Liver (tissue), 3 donors: Measurements from ENCODE around the gene MAGI1.
"Not testable (repeated sequence)": the region's sequence is repeated elsewhere in the genome, so short reads cannot be mapped to it uniquely, and the experiment has no call there.

ENCODE experiments used
- EGR1 ChIP-seq, 2 donors: IDR thresholded peaks; 2 replicates each; pipeline ENCODE4 v1.6.1; 2016 to 2018; ENCODE audit warnings: antibody characterized with exemption in 2 of 2, low read depth in 2 of 2
- FOXA1 ChIP-seq: IDR thresholded peaks from 2 replicates; pipeline ENCODE4 v1.6.1; 2016; ENCODE audit warnings: antibody characterized with exemption
- FOXA2 ChIP-seq: IDR thresholded peaks from 2 replicates; pipeline ENCODE4 v1.6.1; 2016; ENCODE audit warnings: antibody characterized with exemption
- GABPA ChIP-seq, 2 donors: IDR thresholded peaks in 1 of 2; conservative IDR thresholded peaks in 1 of 2; 2 replicates each; pipeline ENCODE4 v1.6.1; 2016; ENCODE audit warnings: antibody characterized with exemption in 2 of 2, mild to moderate bottlenecking in 1 of 2, moderate library complexity in 1 of 2
- HNF4A ChIP-seq, 2 donors: conservative IDR thresholded peaks; 2 replicates each; pipeline ENCODE4 v1.6.1; 2016; ENCODE audit warnings: antibody characterized with exemption in 2 of 2, mild to moderate bottlenecking in 2 of 2
- JUND ChIP-seq, 2 donors: IDR thresholded peaks; 2 replicates each; pipeline ENCODE4 v1.6.1; 2016; ENCODE audit warnings: antibody characterized with exemption in 2 of 2
- MAX ChIP-seq: IDR thresholded peaks from 2 replicates; pipeline ENCODE4 v1.6.1; 2016; ENCODE audit warnings: antibody characterized with exemption
- RXRA ChIP-seq, 2 donors: IDR thresholded peaks; 2 replicates each; pipeline ENCODE4 v1.6.1; 2017 to 2018; ENCODE audit warnings: antibody characterized with exemption in 2 of 2, mild to moderate bottlenecking in 1 of 2
- TAF1 ChIP-seq: conservative IDR thresholded peaks from 2 replicates; pipeline ENCODE4 v1.6.1; 2016; ENCODE audit warnings: antibody characterized with exemption, mild to moderate bottlenecking
- YY1 ChIP-seq: IDR thresholded peaks from 2 replicates; pipeline ENCODE4 v1.6.1; 2016; ENCODE audit warnings: antibody characterized with exemption, mild to moderate bottlenecking
- TF ChIP-seq, protein P1 (sequence below): fragments of 150-350 bp; IDR thresholded peaks from 2 replicates; pipeline ENCODE4 v1.5.1; 2017; ENCODE audit warnings: improper control_type of control experiment, low read depth, low read length; ENCODE audit not compliant: missing input control
- TF ChIP-seq, protein P2 (sequence below): IDR thresholded peaks from 2 replicates; pipeline ENCODE4 v1.6.1; 2016; ENCODE audit warnings: antibody characterized with exemption
- TF ChIP-seq, protein P3 (sequence below): IDR thresholded peaks from 2 replicates; pipeline ENCODE4 v1.6.1; 2016; ENCODE audit warnings: antibody characterized with exemption, mild to moderate bottlenecking
- donor health status: healthy.
- donor health status: healthy.

- TF ChIP-seq, protein P1, sequence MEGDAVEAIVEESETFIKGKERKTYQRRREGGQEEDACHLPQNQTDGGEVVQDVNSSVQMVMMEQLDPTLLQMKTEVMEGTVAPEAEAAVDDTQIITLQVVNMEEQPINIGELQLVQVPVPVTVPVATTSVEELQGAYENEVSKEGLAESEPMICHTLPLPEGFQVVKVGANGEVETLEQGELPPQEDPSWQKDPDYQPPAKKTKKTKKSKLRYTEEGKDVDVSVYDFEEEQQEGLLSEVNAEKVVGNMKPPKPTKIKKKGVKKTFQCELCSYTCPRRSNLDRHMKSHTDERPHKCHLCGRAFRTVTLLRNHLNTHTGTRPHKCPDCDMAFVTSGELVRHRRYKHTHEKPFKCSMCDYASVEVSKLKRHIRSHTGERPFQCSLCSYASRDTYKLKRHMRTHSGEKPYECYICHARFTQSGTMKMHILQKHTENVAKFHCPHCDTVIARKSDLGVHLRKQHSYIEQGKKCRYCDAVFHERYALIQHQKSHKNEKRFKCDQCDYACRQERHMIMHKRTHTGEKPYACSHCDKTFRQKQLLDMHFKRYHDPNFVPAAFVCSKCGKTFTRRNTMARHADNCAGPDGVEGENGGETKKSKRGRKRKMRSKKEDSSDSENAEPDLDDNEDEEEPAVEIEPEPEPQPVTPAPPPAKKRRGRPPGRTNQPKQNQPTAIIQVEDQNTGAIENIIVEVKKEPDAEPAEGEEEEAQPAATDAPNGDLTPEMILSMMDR, result not testable (repeated sequence)
- not testable (repeated sequence) for TF ChIP-seq TAF1; GABPA (IDR thresholded peaks at IDR 0.05 in 1 of 2, conservative IDR thresholded peaks at IDR 0.05 in 1 of 2); MAX; YY1; FOXA2; FOXA1; RXRA (IDR thresholded peaks at IDR 0.05); EGR1 (IDR thresholded peaks at IDR 0.05; ENCODE audit: low read depth in 2 of 2); JUND (IDR thresholded peaks at IDR 0.05); HNF4A (conservative IDR thresholded peaks at IDR 0.05)
- TF ChIP-seq, protein P2, sequence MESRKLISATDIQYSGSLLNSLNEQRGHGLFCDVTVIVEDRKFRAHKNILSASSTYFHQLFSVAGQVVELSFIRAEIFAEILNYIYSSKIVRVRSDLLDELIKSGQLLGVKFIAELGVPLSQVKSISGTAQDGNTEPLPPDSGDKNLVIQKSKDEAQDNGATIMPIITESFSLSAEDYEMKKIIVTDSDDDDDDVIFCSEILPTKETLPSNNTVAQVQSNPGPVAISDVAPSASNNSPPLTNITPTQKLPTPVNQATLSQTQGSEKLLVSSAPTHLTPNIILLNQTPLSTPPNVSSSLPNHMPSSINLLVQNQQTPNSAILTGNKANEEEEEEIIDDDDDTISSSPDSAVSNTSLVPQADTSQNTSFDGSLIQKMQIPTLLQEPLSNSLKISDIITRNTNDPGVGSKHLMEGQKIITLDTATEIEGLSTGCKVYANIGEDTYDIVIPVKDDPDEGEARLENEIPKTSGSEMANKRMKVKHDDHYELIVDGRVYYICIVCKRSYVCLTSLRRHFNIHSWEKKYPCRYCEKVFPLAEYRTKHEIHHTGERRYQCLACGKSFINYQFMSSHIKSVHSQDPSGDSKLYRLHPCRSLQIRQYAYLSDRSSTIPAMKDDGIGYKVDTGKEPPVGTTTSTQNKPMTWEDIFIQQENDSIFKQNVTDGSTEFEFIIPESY, result not testable (repeated sequence)
- TF ChIP-seq, protein P3, sequence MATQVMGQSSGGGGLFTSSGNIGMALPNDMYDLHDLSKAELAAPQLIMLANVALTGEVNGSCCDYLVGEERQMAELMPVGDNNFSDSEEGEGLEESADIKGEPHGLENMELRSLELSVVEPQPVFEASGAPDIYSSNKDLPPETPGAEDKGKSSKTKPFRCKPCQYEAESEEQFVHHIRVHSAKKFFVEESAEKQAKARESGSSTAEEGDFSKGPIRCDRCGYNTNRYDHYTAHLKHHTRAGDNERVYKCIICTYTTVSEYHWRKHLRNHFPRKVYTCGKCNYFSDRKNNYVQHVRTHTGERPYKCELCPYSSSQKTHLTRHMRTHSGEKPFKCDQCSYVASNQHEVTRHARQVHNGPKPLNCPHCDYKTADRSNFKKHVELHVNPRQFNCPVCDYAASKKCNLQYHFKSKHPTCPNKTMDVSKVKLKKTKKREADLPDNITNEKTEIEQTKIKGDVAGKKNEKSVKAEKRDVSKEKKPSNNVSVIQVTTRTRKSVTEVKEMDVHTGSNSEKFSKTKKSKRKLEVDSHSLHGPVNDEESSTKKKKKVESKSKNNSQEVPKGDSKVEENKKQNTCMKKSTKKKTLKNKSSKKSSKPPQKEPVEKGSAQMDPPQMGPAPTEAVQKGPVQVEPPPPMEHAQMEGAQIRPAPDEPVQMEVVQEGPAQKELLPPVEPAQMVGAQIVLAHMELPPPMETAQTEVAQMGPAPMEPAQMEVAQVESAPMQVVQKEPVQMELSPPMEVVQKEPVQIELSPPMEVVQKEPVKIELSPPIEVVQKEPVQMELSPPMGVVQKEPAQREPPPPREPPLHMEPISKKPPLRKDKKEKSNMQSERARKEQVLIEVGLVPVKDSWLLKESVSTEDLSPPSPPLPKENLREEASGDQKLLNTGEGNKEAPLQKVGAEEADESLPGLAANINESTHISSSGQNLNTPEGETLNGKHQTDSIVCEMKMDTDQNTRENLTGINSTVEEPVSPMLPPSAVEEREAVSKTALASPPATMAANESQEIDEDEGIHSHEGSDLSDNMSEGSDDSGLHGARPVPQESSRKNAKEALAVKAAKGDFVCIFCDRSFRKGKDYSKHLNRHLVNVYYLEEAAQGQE, result not testable (repeated sequence)
These were observed 524.4 kb downstream of the MAGI1 start for GRCh38 chr3:65514317-65514716.
